ENCODE data around the gene DNAL4.
A peak's percentile ranks its signal among the peaks of the same experiment; 100 is the strongest.

DNAL4 gene

GRCh38 chr22:38793721-38794466 is at the start of gene DNAL4:
DNAL4 (minus strand) TSS chr22:38794143; CDS start chr22:38782731, 11,412 bp downstream.
- peak; percentile 96 for DNase-seq (ENCODE audit: low spot score)

- peak; percentile 89 for DNase-seq (ENCODE audit: low spot score)
Observed at GRCh38 chr22:38843201-38843656, 49.3 kb upstream of the DNAL4 start.

GRCh38 chr22:38842512-38843200 is 48.7 kb upstream of the DNAL4 start:
- DNase-seq (ENCODE audit: low spot score): no peak

- DNase-seq (ENCODE audit: low spot score): no peak
Observed at GRCh38 chr22:38841635-38842034, 47.7 kb upstream of the DNAL4 start.

GRCh38 chr22:38841211-38841610 is 47.3 kb upstream of the DNAL4 start:
- no peak for DNase-seq (ENCODE audit: low spot score)

GRCh38 chr22:38840129-38840528 is 46.2 kb upstream of the DNAL4 start:
- no peak for DNase-seq (ENCODE audit: low spot score)

- DNase-seq (ENCODE audit: low spot score): no peak
Observed at GRCh38 chr22:38839686-38840085, 45.7 kb upstream of the DNAL4 start.

GRCh38 chr22:38837414-38837928 is 43.5 kb upstream of the DNAL4 start:
- no peak for DNase-seq (ENCODE audit: low spot score)

- no peak for DNase-seq (ENCODE audit: low spot score)
Observed at GRCh38 chr22:38835888-38836301, 42.0 kb upstream of the DNAL4 start.

GRCh38 chr22:38834991-38835390 is 41.0 kb upstream of the DNAL4 start:
- DNase-seq (ENCODE audit: low spot score): no peak

- DNase-seq (ENCODE audit: low spot score): no peak
Observed at GRCh38 chr22:38834215-38834953, 40.4 kb upstream of the DNAL4 start.

GRCh38 chr22:38833061-38833460 is 39.1 kb upstream of the DNAL4 start:
- DNase-seq (ENCODE audit: low spot score): no peak

GRCh38 chr22:38832005-38832978 is 38.3 kb upstream of the DNAL4 start:
- no peak for DNase-seq (ENCODE audit: low spot score)

- DNase-seq (ENCODE audit: low spot score): no peak
Observed at GRCh38 chr22:38831166-38831945, 37.4 kb upstream of the DNAL4 start.

- no peak for DNase-seq (ENCODE audit: low spot score)
Observed at GRCh38 chr22:38830845-38831108, 36.8 kb upstream of the DNAL4 start.

- DNase-seq (ENCODE audit: low spot score): no peak
Observed at GRCh38 chr22:38830026-38830844, 36.3 kb upstream of the DNAL4 start.

GRCh38 chr22:38829485-38829884 is 35.5 kb upstream of the DNAL4 start:
- no peak for DNase-seq (ENCODE audit: low spot score)

GRCh38 chr22:38828616-38829205 is 34.8 kb upstream of the DNAL4 start:
- DNase-seq (ENCODE audit: low spot score): no peak

GRCh38 chr22:38828191-38828590 is 34.2 kb upstream of the DNAL4 start:
- no peak for DNase-seq (ENCODE audit: low spot score)
